ENCODE data around the gene EPOP. TPM values are rescaled to one million over a fixed set of nuclear protein-coding genes. Genes with fewer than 3 reads are reported as not detected.

The EPOP gene
- total and polyA plus RNA-seq, 2 of the 13 experiments (the other 11 are each of a cell fraction or from before 2014, with no cell fraction given), result 14.7 to 37.8 TPM

DNA sequence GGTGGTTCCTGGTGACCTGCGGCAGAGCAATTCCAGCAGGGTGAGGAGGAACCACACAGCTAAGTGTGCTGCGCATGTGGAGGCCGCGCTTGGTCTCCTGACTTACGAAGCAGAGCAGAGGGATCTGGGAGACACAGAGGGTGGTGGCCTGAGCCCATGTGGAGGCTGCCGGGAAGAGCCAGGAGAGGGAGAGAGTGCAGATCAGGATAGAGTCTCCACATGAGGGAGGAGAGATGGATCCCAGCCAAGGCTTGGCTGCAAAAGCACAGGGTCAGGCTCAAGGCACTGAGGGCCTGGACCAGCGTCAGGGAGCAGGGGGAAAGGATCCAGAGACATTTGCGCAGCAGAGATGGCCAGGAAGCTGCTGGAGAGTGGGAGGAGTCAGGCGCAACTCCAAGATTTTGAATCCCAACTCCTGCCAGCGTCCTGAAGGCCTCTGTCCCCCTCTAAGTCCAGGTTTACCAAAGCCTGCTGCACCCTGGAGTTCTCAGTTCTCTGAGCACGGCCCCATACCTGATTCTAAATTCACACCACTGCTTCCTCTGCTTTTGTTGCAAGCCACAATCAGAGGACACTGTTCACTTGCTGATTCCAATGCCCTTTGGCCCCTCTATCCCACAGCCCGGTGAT, 19.1 kb upstream of the EPOP start (continued):
- TF ChIP-seq, protein P1, sequence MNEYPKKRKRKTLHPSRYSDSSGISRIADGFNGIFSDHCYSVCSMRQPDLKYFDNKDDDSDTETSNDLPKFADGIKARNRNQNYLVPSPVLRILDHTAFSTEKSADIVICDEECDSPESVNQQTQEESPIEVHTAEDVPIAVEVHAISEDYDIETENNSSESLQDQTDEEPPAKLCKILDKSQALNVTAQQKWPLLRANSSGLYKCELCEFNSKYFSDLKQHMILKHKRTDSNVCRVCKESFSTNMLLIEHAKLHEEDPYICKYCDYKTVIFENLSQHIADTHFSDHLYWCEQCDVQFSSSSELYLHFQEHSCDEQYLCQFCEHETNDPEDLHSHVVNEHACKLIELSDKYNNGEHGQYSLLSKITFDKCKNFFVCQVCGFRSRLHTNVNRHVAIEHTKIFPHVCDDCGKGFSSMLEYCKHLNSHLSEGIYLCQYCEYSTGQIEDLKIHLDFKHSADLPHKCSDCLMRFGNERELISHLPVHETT (CRISPR knock-in tag; conservative IDR thresholded peaks at IDR 0.05), result no peak
- TF ChIP-seq DNMT1 (CRISPR knock-in tag; IDR thresholded peaks at IDR 0.05), result peak; percentile 39; the same call in 1 of the 2 replicates
- TF ChIP-seq, protein P2, sequence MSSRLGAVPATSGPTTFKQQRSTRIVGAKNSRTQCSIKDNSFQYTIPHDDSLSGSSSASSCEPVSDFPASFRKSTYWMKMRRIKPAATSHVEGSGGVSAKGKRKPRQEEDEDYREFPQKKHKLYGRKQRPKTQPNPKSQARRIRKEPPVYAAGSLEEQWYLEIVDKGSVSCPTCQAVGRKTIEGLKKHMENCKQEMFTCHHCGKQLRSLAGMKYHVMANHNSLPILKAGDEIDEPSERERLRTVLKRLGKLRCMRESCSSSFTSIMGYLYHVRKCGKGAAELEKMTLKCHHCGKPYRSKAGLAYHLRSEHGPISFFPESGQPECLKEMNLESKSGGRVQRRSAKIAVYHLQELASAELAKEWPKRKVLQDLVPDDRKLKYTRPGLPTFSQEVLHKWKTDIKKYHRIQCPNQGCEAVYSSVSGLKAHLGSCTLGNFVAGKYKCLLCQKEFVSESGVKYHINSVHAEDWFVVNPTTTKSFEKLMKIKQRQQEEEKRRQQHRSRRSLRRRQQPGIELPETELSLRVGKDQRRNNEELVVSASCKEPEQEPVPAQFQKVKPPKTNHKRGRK (CRISPR knock-in tag; IDR thresholded peaks at IDR 0.05), result no peak
- no peak for TF ChIP-seq MEIS2 (CRISPR knock-in tag; IDR thresholded peaks at IDR 0.05)
- peak in 1 of 2 experiments; percentile 39; a peak in 1 of 4 replicates for TF ChIP-seq POLR2A (IDR thresholded peaks at IDR 0.05; ENCODE audit: insufficient read depth in 1 of 2, low read depth in 2 of 2, low read length in 2 of 2)
- no peak for TF ChIP-seq AGO1 (IDR thresholded peaks at IDR 0.05; ENCODE audit: low read depth, low read length, poor library complexity, severe bottlenecking)
- TF ChIP-seq, protein P3, sequence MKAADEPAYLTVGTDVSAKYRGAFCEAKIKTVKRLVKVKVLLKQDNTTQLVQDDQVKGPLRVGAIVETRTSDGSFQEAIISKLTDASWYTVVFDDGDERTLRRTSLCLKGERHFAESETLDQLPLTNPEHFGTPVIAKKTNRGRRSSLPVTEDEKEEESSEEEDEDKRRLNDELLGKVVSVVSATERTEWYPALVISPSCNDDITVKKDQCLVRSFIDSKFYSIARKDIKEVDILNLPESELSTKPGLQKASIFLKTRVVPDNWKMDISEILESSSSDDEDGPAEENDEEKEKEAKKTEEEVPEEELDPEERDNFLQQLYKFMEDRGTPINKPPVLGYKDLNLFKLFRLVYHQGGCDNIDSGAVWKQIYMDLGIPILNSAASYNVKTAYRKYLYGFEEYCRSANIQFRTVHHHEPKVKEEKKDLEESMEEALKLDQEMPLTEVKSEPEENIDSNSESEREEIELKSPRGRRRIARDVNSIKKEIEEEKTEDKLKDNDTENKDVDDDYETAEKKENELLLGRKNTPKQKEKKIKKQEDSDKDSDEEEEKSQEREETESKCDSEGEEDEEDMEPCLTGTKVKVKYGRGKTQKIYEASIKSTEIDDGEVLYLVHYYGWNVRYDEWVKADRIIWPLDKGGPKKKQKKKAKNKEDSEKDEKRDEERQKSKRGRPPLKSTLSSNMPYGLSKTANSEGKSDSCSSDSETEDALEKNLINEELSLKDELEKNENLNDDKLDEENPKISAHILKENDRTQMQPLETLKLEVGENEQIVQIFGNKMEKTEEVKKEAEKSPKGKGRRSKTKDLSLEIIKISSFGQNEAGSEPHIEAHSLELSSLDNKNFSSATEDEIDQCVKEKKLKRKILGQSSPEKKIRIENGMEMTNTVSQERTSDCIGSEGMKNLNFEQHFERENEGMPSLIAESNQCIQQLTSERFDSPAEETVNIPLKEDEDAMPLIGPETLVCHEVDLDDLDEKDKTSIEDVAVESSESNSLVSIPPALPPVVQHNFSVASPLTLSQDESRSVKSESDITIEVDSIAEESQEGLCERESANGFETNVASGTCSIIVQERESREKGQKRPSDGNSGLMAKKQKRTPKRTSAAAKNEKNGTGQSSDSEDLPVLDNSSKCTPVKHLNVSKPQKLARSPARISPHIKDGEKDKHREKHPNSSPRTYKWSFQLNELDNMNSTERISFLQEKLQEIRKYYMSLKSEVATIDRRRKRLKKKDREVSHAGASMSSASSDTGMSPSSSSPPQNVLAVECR (CRISPR knock-in tag; IDR thresholded peaks at IDR 0.05; ENCODE audit: borderline replicate concordance), result peak; percentile 55
- no peak for TF ChIP-seq HMG20B (CRISPR knock-in tag; conservative IDR thresholded peaks at IDR 0.05)
- TF ChIP-seq HOXA5 (CRISPR knock-in tag; IDR thresholded peaks at IDR 0.05), result no peak
- TF ChIP-seq, protein P4, sequence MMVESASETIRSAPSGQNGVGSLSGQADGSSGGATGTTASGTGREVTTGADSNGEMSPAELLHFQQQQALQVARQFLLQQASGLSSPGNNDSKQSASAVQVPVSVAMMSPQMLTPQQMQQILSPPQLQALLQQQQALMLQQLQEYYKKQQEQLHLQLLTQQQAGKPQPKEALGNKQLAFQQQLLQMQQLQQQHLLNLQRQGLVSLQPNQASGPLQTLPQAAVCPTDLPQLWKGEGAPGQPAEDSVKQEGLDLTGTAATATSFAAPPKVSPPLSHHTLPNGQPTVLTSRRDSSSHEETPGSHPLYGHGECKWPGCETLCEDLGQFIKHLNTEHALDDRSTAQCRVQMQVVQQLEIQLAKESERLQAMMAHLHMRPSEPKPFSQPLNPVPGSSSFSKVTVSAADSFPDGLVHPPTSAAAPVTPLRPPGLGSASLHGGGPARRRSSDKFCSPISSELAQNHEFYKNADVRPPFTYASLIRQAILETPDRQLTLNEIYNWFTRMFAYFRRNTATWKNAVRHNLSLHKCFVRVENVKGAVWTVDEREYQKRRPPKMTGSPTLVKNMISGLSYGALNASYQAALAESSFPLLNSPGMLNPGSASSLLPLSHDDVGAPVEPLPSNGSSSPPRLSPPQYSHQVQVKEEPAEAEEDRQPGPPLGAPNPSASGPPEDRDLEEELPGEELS (CRISPR knock-in tag; IDR thresholded peaks at IDR 0.05), result no peak; the same call in 1 of the 2 replicates
- TF ChIP-seq ZNF747 (CRISPR knock-in tag; IDR thresholded peaks at IDR 0.05; ENCODE audit: borderline replicate concordance), result 0 out of 2 replicates have a peak, but pooled peaks have one; percentile 36
- no peak for TF ChIP-seq ZNF724P (CRISPR knock-in tag; IDR thresholded peaks at IDR 0.05; ENCODE audit: borderline replicate concordance)
- TF ChIP-seq CEBPG (CRISPR knock-in tag; IDR thresholded peaks at IDR 0.05), result no peak
- TF ChIP-seq ARNT2 (CRISPR knock-in tag; IDR thresholded peaks at IDR 0.05; ENCODE audit: low read depth), result no peak
- 0 out of 2 replicates have a peak, but pooled peaks have one; percentile 12 for TF ChIP-seq FOXO1 (CRISPR knock-in tag; IDR thresholded peaks at IDR 0.05)
- no peak for TF ChIP-seq ISX (CRISPR knock-in tag; conservative IDR thresholded peaks at IDR 0.05)
- TF ChIP-seq RARG (CRISPR knock-in tag; IDR thresholded peaks at IDR 0.05; ENCODE audit: low read depth), result no peak
- no peak for TF ChIP-seq ZNF672 (CRISPR knock-in tag; IDR thresholded peaks at IDR 0.05)
- peak; percentile 24; the same call in 1 of the 2 replicates for TF ChIP-seq GABPB1 (CRISPR knock-in tag; IDR thresholded peaks at IDR 0.05)
- no peak for TF ChIP-seq CENPT (CRISPR knock-in tag; IDR thresholded peaks at IDR 0.05; ENCODE audit: low read depth)
- TF ChIP-seq, protein P5, sequence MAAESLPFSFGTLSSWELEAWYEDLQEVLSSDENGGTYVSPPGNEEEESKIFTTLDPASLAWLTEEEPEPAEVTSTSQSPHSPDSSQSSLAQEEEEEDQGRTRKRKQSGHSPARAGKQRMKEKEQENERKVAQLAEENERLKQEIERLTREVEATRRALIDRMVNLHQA (CRISPR knock-in tag; IDR thresholded peaks at IDR 0.05), result no peak
- no peak for TF ChIP-seq TEAD2 (CRISPR knock-in tag; IDR thresholded peaks at IDR 0.05)
